Epithelial cell of proximal tubule (primary cell): ENCODE results near the gene PFN4. TPM values are rescaled to one million over a fixed set of nuclear protein-coding genes. Genes with fewer than 3 reads are reported as not detected.
A peak's percentile ranks its signal among the peaks of the same experiment; 100 is the strongest.

Experiments used
- DNase-seq: peaks from one replicate; pipeline ENCODE4 v3.0.0-alpha.2; 2011; ENCODE audit warnings: low read depth
- H3K4me3 ChIP-seq: 2 replicates; pipeline ENCODE4 v1.5.1; 2011; ENCODE audit warnings: low read depth, mild to moderate bottlenecking, low read length
- total RNA-seq: library from RNA; depleted of rRNA; stranded (reverse); fragments of >200 nt; gene quantifications from 2 replicates; pipeline ENCODE4 v1.2.3, GENCODE V29; 2015
- TF ChIP-seq, protein P1 (sequence below): conservative IDR thresholded peaks from 2 replicates; pipeline ENCODE4 v1.5.1; 2012; ENCODE audit warnings: low read depth, mild to moderate bottlenecking, low read length

The PFN4 gene
- total RNA-seq, 1 donor from 2014 or later = not detected

GRCh38 chr2:24082787-24083566 is 40.2 kb downstream of the PFN4 start:
- DNase-seq = no peak
- TF ChIP-seq, protein P1, sequence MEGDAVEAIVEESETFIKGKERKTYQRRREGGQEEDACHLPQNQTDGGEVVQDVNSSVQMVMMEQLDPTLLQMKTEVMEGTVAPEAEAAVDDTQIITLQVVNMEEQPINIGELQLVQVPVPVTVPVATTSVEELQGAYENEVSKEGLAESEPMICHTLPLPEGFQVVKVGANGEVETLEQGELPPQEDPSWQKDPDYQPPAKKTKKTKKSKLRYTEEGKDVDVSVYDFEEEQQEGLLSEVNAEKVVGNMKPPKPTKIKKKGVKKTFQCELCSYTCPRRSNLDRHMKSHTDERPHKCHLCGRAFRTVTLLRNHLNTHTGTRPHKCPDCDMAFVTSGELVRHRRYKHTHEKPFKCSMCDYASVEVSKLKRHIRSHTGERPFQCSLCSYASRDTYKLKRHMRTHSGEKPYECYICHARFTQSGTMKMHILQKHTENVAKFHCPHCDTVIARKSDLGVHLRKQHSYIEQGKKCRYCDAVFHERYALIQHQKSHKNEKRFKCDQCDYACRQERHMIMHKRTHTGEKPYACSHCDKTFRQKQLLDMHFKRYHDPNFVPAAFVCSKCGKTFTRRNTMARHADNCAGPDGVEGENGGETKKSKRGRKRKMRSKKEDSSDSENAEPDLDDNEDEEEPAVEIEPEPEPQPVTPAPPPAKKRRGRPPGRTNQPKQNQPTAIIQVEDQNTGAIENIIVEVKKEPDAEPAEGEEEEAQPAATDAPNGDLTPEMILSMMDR = no peak
- H3K4me3 ChIP-seq = peak overlapping the region; percentile 71

- TF ChIP-seq, protein P1 = no peak
- DNase-seq = no peak
- H3K4me3 ChIP-seq = no peak overlapping the region
Observed at GRCh38 chr2:24080701-24081100, 42.4 kb downstream of the PFN4 start.

DNA sequence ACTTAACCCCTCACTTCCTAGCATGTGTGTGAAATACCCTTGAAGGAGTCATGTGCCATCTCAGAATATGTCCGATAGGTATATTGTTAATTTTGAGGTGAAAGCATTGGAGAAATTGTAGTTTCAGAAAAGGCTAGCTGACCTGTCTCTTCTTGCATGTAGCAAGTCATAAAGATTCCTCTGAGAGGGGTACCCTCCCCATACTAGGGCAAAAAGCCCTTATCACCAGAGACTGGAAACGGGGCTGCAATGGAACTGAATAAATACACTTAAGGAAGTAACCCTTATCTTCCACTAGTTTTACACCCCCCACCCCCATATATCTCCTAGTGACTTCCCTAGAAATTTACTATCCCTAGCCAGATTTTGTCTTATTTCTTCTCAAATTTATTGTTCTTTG is 45.3 kb downstream of the PFN4 start:
- no peak for DNase-seq
- TF ChIP-seq, protein P1 = no peak
- peak overlapping the region; percentile 90 for H3K4me3 ChIP-seq

- TF ChIP-seq, protein P1 = no peak
- H3K4me3 ChIP-seq = peak overlapping the region; percentile 90
- no peak for DNase-seq
Observed at GRCh38 chr2:24077535-24077877, 45.6 kb downstream of the PFN4 start.

DNA sequence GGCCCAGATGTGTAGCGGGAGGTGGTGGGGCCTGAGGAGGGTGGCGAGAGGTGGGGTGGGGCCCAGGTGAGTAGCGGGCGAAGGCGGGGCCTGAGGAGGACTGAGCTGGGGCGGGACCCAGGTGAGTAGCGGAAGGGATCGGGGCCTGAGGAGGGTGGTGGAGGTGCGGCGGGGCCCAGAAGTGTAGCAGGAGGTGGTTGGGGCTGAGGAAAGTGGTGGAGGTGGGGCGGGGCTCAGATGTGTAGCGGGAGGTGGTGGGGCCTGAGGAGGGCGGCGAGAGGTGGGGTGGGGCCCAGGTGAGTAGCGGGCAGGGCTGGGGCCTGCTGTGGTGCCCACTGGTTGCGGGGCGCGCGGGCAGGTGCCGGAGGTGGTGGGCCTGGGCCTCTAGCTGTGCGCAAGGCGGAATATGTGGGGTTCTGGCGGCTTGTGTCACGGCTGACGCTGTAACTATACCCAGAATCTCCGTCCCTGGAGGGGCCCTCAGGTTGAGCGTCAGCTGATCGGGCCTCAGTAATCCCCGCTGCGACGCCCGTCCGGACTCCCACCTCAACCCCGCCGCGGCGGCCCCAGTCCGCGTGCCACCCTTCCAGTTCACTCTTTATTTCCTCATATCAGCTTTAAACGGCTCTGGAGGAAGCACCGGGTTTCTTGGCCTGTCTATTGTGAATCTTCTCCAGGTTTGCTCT is 46.1 kb downstream of the PFN4 start:
- no peak for DNase-seq
- TF ChIP-seq, protein P1 = no peak
- H3K4me3 ChIP-seq = peak overlapping the region; percentile 90

- DNase-seq = peak; percentile 95
- TF ChIP-seq, protein P1 = no peak
- peak within 1 kb of the TSS; percentile 90 for H3K4me3 ChIP-seq
Observed at GRCh38 chr2:24075915-24076848, 47.0 kb downstream of the PFN4 start, which contains the start of gene SF3B6. TSS of gene SF3B6 (minus strand) at chr2:24076326. CDS start at chr2:24076229, 97 bp downstream.
